Right cardiac atrium (tissue), 5 donors: ENCODE data around the gene TAS2R41. TPM values are rescaled to one million over a fixed set of nuclear protein-coding genes. Genes with fewer than 3 reads are reported as not detected.

Experiments used
- ATAC-seq, 2 donors: fragments of 200-7000 bp; cut with Tn5 transposase; one replicate each; pipeline versions ENCODE4 v1.8.0 to v1.9.1; 2020; ENCODE audit warnings: moderate library complexity in 2 of 2, mild to moderate bottlenecking in 1 of 2
- DNase-seq, 3 donors: peaks; one replicate each; pipeline ENCODE4 v3.0.0-alpha.2; 2020
- H3K27ac ChIP-seq: one replicate; pipeline ENCODE4 v1.5.1; 2013; ENCODE audit warnings: mild to moderate bottlenecking, low read length, control low read depth, moderate library complexity
- H3K27me3 ChIP-seq: one replicate; pipeline ENCODE4 v1.6.1; 2013; ENCODE audit not compliant: control insufficient read depth, insufficient read depth
- H3K4me1 ChIP-seq: one replicate; pipeline ENCODE4 v1.6.1; 2013; ENCODE audit warnings: low read length; ENCODE audit not compliant: control insufficient read depth, insufficient read depth
- H3K4me3 ChIP-seq: one replicate; pipeline ENCODE4 v1.5.1; 2013; ENCODE audit warnings: low read length, control low read depth
- H3K9me3 ChIP-seq: one replicate; pipeline ENCODE4 v1.6.1; 2013; ENCODE audit warnings: low read length; ENCODE audit not compliant: control insufficient read depth
- WGBS: extraction: QIAGEN DNeasy Blood & Tissue Kit; methylation state at CpG from one replicate; pipeline ENCODE4 v1.1.7; 2013; 5-methylcytosine and 5-hydroxymethylcytosine counted together
- intact Hi-C, 4 donors: fragments of 100-400 bp; cut with DNase I; formaldehyde crosslinking; loops; one replicate each; pipeline versions ENCODE4 v1.11.0 to v1.14.0; 2022 to 2023
- polyA plus RNA-seq: library from polyadenylated mRNA; stranded (reverse); fragments of 200-250 nt; gene quantifications from one replicate; pipeline ENCODE4 v1.2.3, GENCODE V29; 2013
- total RNA-seq, 4 donors: library from RNA; stranded (reverse); fragmentation: NEBNext Ultra II Directional; extraction: Animal tissue kit (Norgen Biotek cat#: 25700); gene quantifications; one replicate each; pipeline ENCODE4 v1.2.1, GENCODE V29; 2021
- donor health status: healthy with polysubstance abuse.
- donor health status: DM: no; HTN: yes; CAD: no.
- donor health status: DM: no; HTN: no; CAD: no.
- donor health status: DM: no; HTN: yes; CAD: no; lungs with severe emphysema.
- donor health status: DM: yes; HTN: yes; CAD: no.

The TAS2R41 gene
- total and polyA plus RNA-seq, 5 donors, result not detected

DNA sequence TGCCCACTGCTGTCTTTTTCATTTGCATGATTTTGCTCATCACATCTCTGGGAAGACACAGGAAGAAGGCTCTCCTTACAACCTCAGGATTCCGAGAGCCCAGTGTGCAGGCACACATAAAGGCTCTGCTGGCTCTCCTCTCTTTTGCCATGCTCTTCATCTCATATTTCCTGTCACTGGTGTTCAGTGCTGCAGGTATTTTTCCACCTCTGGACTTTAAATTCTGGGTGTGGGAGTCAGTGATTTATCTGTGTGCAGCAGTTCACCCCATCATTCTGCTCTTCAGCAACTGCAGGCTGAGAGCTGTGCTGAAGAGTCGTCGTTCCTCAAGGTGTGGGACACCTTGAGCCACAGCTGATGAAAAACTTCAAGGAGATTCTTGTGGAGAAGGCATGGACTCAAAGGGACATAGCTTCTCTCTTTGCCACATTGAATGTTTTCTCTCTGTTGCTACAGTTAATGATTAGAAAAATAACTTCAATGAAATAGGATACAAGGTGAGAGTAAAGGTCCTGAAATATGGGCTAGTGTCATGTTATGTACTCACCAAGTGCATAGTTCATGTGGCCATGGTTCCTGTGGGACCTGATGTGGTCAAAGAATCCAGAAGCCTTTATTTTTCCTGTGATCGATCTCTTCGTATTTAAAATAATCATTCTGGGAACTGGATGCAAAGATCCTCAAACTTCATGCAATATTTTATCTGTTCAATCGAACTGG lies 33.5 kb upstream of the TAS2R41 start:
- Histone ChIP-seq H3K4me1 (no peaks in the 10 kb centered on the region), H3K9me3 (no peaks in the 10 kb centered on the region), H3K4me3 (no peak overlapping the region), H3K27ac (no peak overlapping the region), H3K27me3 (no peaks in the 10 kb centered on the region)
- ATAC-seq (no peak), DNase-seq (no peak)
- intact Hi-C loops, result no loop called here
- 94% methylated on average over 6 of the region's 6 CpGs for WGBS

DNA sequence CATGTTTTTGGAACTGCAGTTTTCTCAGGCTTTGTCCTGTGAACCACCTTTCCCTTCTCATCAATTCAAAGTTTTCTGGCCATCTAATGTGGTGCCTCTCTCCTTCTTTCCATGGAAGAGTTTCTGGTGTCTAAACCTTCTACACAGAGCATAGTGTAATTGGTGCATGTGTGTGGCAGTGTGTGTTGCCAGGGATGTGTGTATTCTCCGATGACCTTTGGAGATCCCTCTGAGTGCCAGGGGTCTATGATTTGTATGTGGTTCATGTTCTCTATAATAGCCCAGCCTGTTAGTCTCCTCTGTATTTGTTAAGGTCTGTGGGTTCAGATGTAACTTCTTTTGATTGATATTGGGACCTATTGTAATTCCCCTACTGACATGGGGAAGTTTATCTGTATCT lies 32.9 kb upstream of the TAS2R41 start:
- Histone ChIP-seq H3K27me3 (no peaks in the 10 kb centered on the region), H3K27ac (no peak overlapping the region), H3K9me3 (no peaks in the 10 kb centered on the region), H3K4me3 (no peak overlapping the region), H3K4me1 (no peaks in the 10 kb centered on the region)
- no peak for DNase-seq
- 95% methylated on average over 1 of the region's 1 CpG for WGBS
- intact Hi-C loops, result no loop called here
- no peak for ATAC-seq

DNA sequence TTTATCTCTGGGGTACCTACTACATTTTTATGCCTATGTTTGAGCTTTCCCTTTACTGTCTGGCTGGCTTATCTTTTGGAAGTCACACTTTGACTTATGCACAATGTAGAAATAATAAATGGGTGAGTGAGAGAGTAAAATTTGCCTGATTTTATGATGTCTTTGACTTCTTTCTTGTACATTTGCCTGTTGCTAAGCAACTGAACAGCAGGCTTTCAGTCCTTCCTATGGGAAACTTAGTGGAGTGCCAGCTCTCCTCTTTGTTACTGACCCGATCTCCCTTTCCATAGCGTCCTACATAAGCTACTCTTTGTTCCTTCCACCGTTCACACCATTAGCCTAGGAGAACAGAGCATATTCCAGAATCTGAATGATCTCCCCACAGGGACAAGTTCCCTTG lies 30.2 kb upstream of the TAS2R41 start:
- intact Hi-C loops, result no loop called here
- WGBS, result 56% methylated on average over 3 of the region's 3 CpGs
- no peak for ATAC-seq
- H3K4me1 ChIP-seq, result no peaks in the 10 kb centered on the region
- H3K9me3 ChIP-seq, result no peaks in the 10 kb centered on the region
- H3K27me3 ChIP-seq, result no peaks in the 10 kb centered on the region
- H3K4me3 ChIP-seq, result no peak overlapping the region
- no peak for DNase-seq
- H3K27ac ChIP-seq, result no peak overlapping the region

DNA sequence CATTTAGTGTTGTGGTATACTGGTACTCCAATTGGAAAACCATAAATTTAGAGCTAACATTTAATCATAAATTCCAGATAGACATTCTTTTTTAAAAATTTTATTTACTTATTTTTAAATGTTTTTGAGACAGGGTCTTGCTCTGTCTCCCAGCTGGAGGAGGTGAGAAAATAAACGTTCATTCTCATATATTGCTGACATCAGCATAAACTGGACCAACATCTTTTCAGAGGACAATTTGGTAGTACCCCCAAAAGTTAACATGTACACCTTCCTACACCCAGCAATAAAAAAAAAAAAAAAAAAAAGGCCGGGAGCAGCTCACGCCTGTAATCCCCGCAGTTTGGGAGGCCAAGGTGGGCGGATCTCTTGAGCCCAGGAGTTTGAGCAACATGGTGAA lies 29.2 kb upstream of the TAS2R41 start:
- no peak overlapping the region for H3K4me3 ChIP-seq
- H3K27me3 ChIP-seq, result no peaks in the 10 kb centered on the region
- no peaks in the 10 kb centered on the region for H3K4me1 ChIP-seq
- 94% methylated on average over 5 of the region's 5 CpGs for WGBS
- no peaks in the 10 kb centered on the region for H3K9me3 ChIP-seq
- no peak for DNase-seq
- intact Hi-C loops, result no loop called here
- no peak overlapping the region for H3K27ac ChIP-seq
- no peak for ATAC-seq

DNA sequence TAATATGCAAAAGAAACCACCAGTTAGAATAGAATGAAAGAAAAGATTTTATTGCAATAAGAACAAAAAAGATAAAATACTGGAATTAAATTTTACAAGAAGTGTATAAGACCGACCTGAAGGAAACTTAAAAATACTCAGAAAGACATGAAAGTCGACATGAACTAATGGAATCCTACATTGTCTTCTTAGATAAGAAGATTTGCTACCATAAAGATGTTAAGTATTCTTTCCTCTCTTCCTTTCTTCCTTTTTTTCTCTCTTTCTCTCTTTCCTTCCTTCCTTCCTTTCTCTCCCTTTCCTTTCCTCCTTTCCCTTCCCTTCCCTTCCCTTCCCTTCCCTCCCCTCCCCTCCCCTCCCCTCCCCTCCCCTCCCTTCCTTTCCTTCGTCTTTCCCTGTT lies 27.9 kb upstream of the TAS2R41 start:
- intact Hi-C loops, result no loop called here
- ATAC-seq, result no peak

DNA sequence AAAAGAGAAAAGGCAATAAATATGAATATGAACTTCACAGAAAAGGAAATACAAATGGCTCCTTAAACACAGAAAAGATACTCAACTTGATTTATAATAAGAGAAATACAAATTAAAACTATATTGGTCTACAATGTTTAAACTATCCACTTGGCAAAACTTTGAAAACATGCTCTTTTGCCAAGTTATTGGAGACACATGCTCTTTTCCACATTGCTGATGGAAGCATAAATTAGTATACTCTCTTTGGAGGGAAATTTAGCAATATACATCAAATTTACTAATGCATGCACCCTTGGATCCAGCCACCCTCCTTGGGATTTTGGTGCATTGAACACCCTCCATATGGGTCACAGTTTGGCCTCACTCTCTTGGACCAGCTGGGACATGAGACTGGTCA lies 26.6 kb upstream of the TAS2R41 start:
- H3K9me3 ChIP-seq, result no peaks in the 10 kb centered on the region
- intact Hi-C loops, result no loop called here
- no peak overlapping the region for H3K27ac ChIP-seq
- no peaks in the 10 kb centered on the region for H3K27me3 ChIP-seq
- ATAC-seq (no peak), DNase-seq (no peak)
- H3K4me1 ChIP-seq, result no peaks in the 10 kb centered on the region
- H3K4me3 ChIP-seq, result no peak overlapping the region

More for the DNA sequence above, 27.9 kb upstream of the TAS2R41 start:
- no peak for DNase-seq
- no peak overlapping the region for H3K27ac ChIP-seq
- WGBS, result 82% methylated on average over 3 of the region's 3 CpGs
- no peaks in the 10 kb centered on the region for H3K9me3 ChIP-seq
- no peak overlapping the region for H3K4me3 ChIP-seq
- H3K4me1 ChIP-seq, result no peaks in the 10 kb centered on the region
- H3K27me3 ChIP-seq, result no peaks in the 10 kb centered on the region

DNA sequence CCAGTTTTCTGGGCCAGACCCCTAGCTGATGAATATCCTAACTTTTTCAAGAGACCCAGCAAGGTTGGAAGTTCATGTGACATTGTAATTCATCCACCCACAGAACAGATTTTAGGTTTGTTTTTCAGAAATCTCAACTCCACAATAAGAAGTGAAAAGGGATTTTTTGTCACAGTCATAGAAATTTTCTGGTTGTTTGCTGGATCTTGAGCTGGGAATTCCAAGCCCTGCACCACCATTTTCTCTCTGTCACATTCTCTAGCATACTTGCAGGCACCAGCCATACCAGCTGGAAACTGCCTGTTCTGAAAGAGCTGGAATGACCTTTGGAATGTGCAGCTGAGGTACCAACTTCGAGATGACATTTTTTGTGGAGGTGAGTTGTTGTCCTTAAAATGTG lies 25.9 kb upstream of the TAS2R41 start:
- no peak for DNase-seq
- ATAC-seq, result no peak
- intact Hi-C loops, result no loop called here

DNA sequence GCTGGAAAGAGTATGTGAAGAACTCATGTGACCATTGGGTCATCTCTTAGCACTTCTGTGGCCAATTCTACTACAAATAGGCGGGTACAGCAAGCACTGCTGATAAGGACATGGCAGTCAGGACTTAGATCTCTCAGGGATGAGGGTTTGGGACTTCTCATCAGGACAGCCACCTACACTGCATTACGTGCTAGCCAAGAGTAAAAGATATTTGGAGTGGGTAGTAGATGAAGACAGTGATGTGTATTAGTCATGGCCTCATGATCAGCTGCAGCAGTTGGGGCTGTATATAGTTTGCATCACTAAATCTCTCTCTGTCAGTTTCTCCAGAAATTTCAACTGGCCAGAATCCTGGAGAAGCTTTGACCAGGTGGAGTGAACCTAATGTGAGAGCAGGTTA lies 25.2 kb upstream of the TAS2R41 start:
- WGBS, result 87% methylated on average over 2 of the region's 2 CpGs
- H3K4me1 ChIP-seq, result no peaks in the 10 kb centered on the region
- intact Hi-C loops, result no loop called here
- no peak overlapping the region for H3K4me3 ChIP-seq
- no peaks in the 10 kb centered on the region for H3K27me3 ChIP-seq
- no peak for DNase-seq
- H3K9me3 ChIP-seq, result no peaks in the 10 kb centered on the region
- no peak overlapping the region for H3K27ac ChIP-seq
- ATAC-seq, result no peak

More for the DNA sequence above, 25.9 kb upstream of the TAS2R41 start:
- Histone ChIP-seq H3K27ac (no peak overlapping the region), H3K4me3 (no peak overlapping the region), H3K4me1 (no peaks in the 10 kb centered on the region), H3K27me3 (no peaks in the 10 kb centered on the region), H3K9me3 (no peaks in the 10 kb centered on the region)
- 93% methylated on average over 1 of the region's 1 CpG for WGBS

DNA sequence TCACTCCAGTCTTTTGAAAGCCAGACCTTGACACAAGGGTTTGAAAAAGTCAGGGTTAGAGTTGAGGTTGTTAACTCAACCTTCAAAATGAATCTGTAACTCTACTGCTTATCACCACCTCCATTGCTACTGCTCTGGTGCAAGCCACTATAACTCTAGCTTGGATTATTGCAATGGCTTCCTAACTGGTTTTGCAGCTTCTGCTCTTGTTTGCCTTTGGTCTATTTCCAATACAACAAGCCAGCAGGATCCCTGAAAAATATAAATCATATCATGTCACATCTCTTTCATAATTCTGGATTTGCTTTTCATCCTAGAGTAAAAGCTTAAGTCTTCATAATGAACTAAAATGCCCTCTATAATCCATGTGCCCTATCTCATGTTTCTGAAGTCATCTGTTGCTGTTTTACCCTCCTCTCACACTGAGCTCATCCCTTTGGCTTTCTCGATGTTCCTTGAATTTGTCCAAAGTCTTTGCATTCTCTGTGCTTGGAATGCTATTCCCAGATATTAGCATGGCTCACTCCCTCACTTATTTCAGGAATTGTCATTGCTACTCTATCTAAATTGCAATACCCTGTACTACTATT lies 23.5 kb upstream of the TAS2R41 start:
- DNase-seq (no peak), ATAC-seq (no peak)
- Histone ChIP-seq H3K27ac (no peak overlapping the region), H3K4me3 (no peak overlapping the region), H3K4me1 (no peaks in the 10 kb centered on the region), H3K9me3 (no peaks in the 10 kb centered on the region), H3K27me3 (no peaks in the 10 kb centered on the region)
- 60% methylated on average over 1 of the region's 1 CpG for WGBS
- intact Hi-C loops, result no loop called here

DNA sequence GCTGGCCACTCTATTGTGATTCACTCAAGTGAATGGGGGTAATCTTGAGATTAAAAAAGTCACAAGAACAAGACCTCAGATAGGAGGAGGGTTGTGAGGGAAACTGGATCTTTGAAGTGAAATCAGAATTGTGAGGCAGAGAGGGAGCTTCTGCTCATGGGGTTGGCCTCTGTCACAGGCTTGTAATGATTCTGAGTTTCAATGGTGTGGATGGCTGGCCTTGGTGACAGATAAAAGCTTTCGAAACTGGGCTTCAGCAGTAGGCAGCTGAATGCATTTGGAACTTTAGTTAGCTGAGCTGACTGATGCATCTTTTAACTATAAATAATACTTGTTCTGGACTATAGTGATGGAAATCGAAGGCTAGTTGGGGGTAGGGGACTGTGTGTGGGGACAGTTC lies 22.2 kb upstream of the TAS2R41 start:
- ATAC-seq, result no peak
- H3K9me3 ChIP-seq, result no peaks in the 10 kb centered on the region
- intact Hi-C loops, result no loop called here
- H3K27me3 ChIP-seq, result no peaks in the 10 kb centered on the region
- 75% methylated on average over 2 of the region's 2 CpGs for WGBS
- no peaks in the 10 kb centered on the region for H3K4me1 ChIP-seq
- H3K4me3 ChIP-seq, result no peak overlapping the region
- no peak for DNase-seq
- no peak overlapping the region for H3K27ac ChIP-seq

DNA sequence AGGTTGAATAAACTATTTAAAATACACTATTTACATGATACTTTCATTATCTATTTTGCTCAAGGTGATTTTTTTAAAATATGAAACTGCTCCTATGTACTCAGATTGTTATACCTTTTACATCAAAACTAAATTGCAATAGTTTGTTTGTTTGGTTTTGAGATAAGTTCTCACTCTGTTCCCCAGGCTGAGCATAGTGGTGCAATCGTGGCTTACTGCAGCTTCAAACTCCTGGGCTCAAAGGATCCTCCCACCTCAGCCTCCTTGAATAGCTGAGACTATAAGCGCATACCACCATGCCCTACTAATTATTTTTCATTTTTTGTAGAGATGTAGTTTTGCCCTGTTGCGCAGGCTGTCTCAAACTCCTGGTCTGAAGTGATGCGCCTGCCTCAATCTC lies 21.7 kb upstream of the TAS2R41 start:
- no peak for DNase-seq
- WGBS, result 85% methylated on average over 4 of the region's 4 CpGs
- Histone ChIP-seq H3K27me3 (no peaks in the 10 kb centered on the region), H3K4me3 (no peak overlapping the region), H3K27ac (no peak overlapping the region), H3K4me1 (no peaks in the 10 kb centered on the region), H3K9me3 (no peaks in the 10 kb centered on the region)
- intact Hi-C loops, result no loop called here
- no peak for ATAC-seq
